Mucosa of descending colon (tissue), 3 donors: ENCODE results near the gene TBRG1. TPM values are rescaled to one million over a fixed set of nuclear protein-coding genes. Genes with fewer than 3 reads are reported as not detected.

Source experiments
- ATAC-seq: fragments of 200-7000 bp; cut with Tn5 transposase; one replicate; pipeline ENCODE4 v1.9.1; 2020; ENCODE audit warnings: mild to moderate bottlenecking, moderate library complexity
- DNase-seq, 3 donors: peaks; one replicate each; pipeline ENCODE4 v3.0.0-alpha.2; 2020
- H3K36me3 ChIP-seq: fragments of 200-600 bp; one replicate; pipeline ENCODE4 v1.8.0; 2021; ENCODE audit warnings: low read depth, mild to moderate bottlenecking
- H3K4me1 ChIP-seq: fragments of 200-600 bp; one replicate; pipeline ENCODE4 v1.8.0; 2021; ENCODE audit warnings: low read depth, mild to moderate bottlenecking
- H3K4me3 ChIP-seq: fragments of 200-600 bp; one replicate; pipeline ENCODE4 v1.8.0; 2021; ENCODE audit warnings: mild to moderate bottlenecking
- H3K9me3 ChIP-seq: fragments of 200-600 bp; one replicate; pipeline ENCODE4 v1.8.0; 2021; ENCODE audit warnings: mild to moderate bottlenecking
- intact Hi-C, 2 donors: fragments of 100-400 bp; cut with DNase I in 1 of 2; cut with micrococcal nuclease in 1 of 2; formaldehyde crosslinking; loops; one replicate each; pipeline versions ENCODE4 v1.11.0 to v1.11.1; 2022; cut with DNase I, micrococcal nuclease
- long read RNA-seq, 2 donors: library from polyadenylated mRNA; unstranded; transcript quantifications; one replicate each; pipeline ENCODE4 v2.0.0, GENCODE V29; 2019 to 2021
- total RNA-seq, 3 donors: library from RNA; stranded (reverse); fragmentation: NEBNext Ultra II Directional in 2 of 3; extraction: Animal tissue kit (Norgen Biotek cat#: 25700) in 2 of 3; gene quantifications; one replicate each; pipeline versions ENCODE4 v1.2.1 to v1.2.4, GENCODE V29; 2021 to 2023
- TF ChIP-seq, protein P1 (sequence below): fragments of 200-600 bp; IDR thresholded peaks from one replicate; pipeline ENCODE4 v1.8.0; 2022; ENCODE audit warnings: antibody characterized with exemption, mild to moderate bottlenecking
- donor health status: DM: no; HTN: no; CAD: no; lungs with moderate emphysema.
- donor health status: DM: no; HTN: no; CAD: no.
- donor health status: DM: no; HTN: yes; CAD: no.

The TBRG1 gene
- 10 to 100 TPM; 26.6 to 45.8 (median 41.8) TPM for total RNA-seq
- long read RNA-seq, donor 1, full-length matches to known transcripts = 24 of 50 reads
- long read RNA-seq, donor 1, partial matches to known transcripts = 7 of 50 reads
- long read RNA-seq, donor 1, other reads (novel, unspliced or antisense) = 19 of 50 reads
- long read RNA-seq, donor 2, full-length matches to known transcripts = 5 of 32 reads
- long read RNA-seq, donor 2, partial matches to known transcripts = 14 of 32 reads
- long read RNA-seq, donor 2, other reads (novel, unspliced or antisense) = 13 of 32 reads

GRCh38 chr11:124622531-124623451, at the start of gene TBRG1:
TSS of gene TBRG1 (plus strand) at chr11:124622864. CDS start at chr11:124623084, 220 bp downstream.
- Histone ChIP-seq H3K36me3 (no peaks in the 10 kb centered on the region), H3K4me1 (peaks cover 17% of the 10 kb centered on the region), H3K4me3 (peak within 1 kb of the TSS; percentile 93), H3K9me3 (no peaks in the 10 kb centered on the region)
- DNase-seq = peak; percentile 89 to 94 (median 92)
- TF ChIP-seq, protein P1, sequence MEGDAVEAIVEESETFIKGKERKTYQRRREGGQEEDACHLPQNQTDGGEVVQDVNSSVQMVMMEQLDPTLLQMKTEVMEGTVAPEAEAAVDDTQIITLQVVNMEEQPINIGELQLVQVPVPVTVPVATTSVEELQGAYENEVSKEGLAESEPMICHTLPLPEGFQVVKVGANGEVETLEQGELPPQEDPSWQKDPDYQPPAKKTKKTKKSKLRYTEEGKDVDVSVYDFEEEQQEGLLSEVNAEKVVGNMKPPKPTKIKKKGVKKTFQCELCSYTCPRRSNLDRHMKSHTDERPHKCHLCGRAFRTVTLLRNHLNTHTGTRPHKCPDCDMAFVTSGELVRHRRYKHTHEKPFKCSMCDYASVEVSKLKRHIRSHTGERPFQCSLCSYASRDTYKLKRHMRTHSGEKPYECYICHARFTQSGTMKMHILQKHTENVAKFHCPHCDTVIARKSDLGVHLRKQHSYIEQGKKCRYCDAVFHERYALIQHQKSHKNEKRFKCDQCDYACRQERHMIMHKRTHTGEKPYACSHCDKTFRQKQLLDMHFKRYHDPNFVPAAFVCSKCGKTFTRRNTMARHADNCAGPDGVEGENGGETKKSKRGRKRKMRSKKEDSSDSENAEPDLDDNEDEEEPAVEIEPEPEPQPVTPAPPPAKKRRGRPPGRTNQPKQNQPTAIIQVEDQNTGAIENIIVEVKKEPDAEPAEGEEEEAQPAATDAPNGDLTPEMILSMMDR = no peak
- peak; percentile 98 for ATAC-seq
- intact Hi-C loops = no loop called here

- Histone ChIP-seq H3K4me1 (no peaks in the 10 kb centered on the region), H3K36me3 (no peaks in the 10 kb centered on the region), H3K4me3 (no peak overlapping the region), H3K9me3 (no peaks in the 10 kb centered on the region)
- no peak for ATAC-seq
- TF ChIP-seq, protein P1 = no peak
- DNase-seq = no peak
- intact Hi-C loops = no loop called here
Observed at GRCh38 chr11:124577716-124578427, 44.8 kb upstream of the TBRG1 start.

- Histone ChIP-seq H3K4me3 (no peak overlapping the region), H3K36me3 (no peaks in the 10 kb centered on the region), H3K9me3 (no peaks in the 10 kb centered on the region), H3K4me1 (peaks cover 2% of the 10 kb centered on the region)
- no peak for DNase-seq
- TF ChIP-seq, protein P1 = no peak
- intact Hi-C loops = no loop called here
- no peak for ATAC-seq
Observed at GRCh38 chr11:124578761-124579160, 43.9 kb upstream of the TBRG1 start.

- no peak overlapping the region for H3K4me3 ChIP-seq
- intact Hi-C loops = no loop called here
- H3K4me1 ChIP-seq = peaks cover 9% of the 10 kb centered on the region
- no peaks in the 10 kb centered on the region for H3K36me3 ChIP-seq
- DNase-seq (no peak), ATAC-seq (no peak)
- no peaks in the 10 kb centered on the region for H3K9me3 ChIP-seq
- TF ChIP-seq, protein P1 = no peak
Observed at GRCh38 chr11:124581817-124582216, 40.8 kb upstream of the TBRG1 start.

GRCh38 chr11:124582565-124582964, 40.1 kb upstream of the TBRG1 start:
- intact Hi-C loops = no loop called here
- peaks cover 9% of the 10 kb centered on the region for H3K4me1 ChIP-seq
- no peak for ATAC-seq
- no peaks in the 10 kb centered on the region for H3K36me3 ChIP-seq
- H3K4me3 ChIP-seq = no peak overlapping the region
- TF ChIP-seq, protein P1 = no peak
- DNase-seq = no peak
- H3K9me3 ChIP-seq = no peaks in the 10 kb centered on the region
